HG02943 (cell line): ENCODE measurements around the gene ANXA11.
"Not testable (repeated sequence)": the region's sequence is repeated elsewhere in the genome, so short reads cannot be mapped to it uniquely, and the experiment has no call there.

ENCODE experiments used
- ATAC-seq: cut with Tn5 transposase; IDR thresholded peaks from one replicate; pipeline ENCODE4 v1.9.1; 2021; ENCODE audit warnings: mild to moderate bottlenecking, low read depth, moderate library complexity; ENCODE audit not compliant: unreplicated experiment

ANXA11 gene

GRCh38 chr10:80205477-80206276 is at the start of gene ANXA11:
ANXA11 (minus strand) TSS chr10:80205537; CDS start chr10:80172861, 32,676 bp downstream.
- peak; percentile 73 for ATAC-seq

GRCh38 chr10:80254726-80255125 is 49.4 kb upstream of the ANXA11 start:
- not testable (repeated sequence) for ATAC-seq

GRCh38 chr10:80253963-80254271 is 48.6 kb upstream of the ANXA11 start:
- peak; percentile 4 for ATAC-seq

GRCh38 chr10:80253266-80253962 is 48.1 kb upstream of the ANXA11 start:
- peak; percentile 67 for ATAC-seq

- ATAC-seq = no peak
Observed at GRCh38 chr10:80252296-80252887, 47.1 kb upstream of the ANXA11 start.

GRCh38 chr10:80251703-80252280 is 46.5 kb upstream of the ANXA11 start:
- not testable (repeated sequence) for ATAC-seq

GRCh38 chr10:80250399-80250798 is 45.1 kb upstream of the ANXA11 start:
- not testable (repeated sequence) for ATAC-seq

GRCh38 chr10:80249906-80250305 is 44.6 kb upstream of the ANXA11 start:
- not testable (repeated sequence) for ATAC-seq

- ATAC-seq = not testable (repeated sequence)
Observed at GRCh38 chr10:80247611-80248010, 42.3 kb upstream of the ANXA11 start.

GRCh38 chr10:80244371-80244770 is 39.0 kb upstream of the ANXA11 start:
- not testable (repeated sequence) for ATAC-seq

- not testable (repeated sequence) for ATAC-seq
Observed at GRCh38 chr10:80242341-80242740, 37.0 kb upstream of the ANXA11 start.

- not testable (repeated sequence) for ATAC-seq
Observed at GRCh38 chr10:80236457-80236856, 31.1 kb upstream of the ANXA11 start.

GRCh38 chr10:80234331-80235235 is 29.2 kb upstream of the ANXA11 start:
- peak; percentile 100 for ATAC-seq

GRCh38 chr10:80233871-80234270 is 28.5 kb upstream of the ANXA11 start:
- ATAC-seq = not testable (repeated sequence)

- ATAC-seq = peak; percentile 53
Observed at GRCh38 chr10:80226723-80227122, 21.4 kb upstream of the ANXA11 start.

- not testable (repeated sequence) for ATAC-seq
Observed at GRCh38 chr10:80223031-80223419, 17.7 kb upstream of the ANXA11 start.

GRCh38 chr10:80218878-80219277 is 13.5 kb upstream of the ANXA11 start:
- peak; percentile 64 for ATAC-seq

GRCh38 chr10:80214368-80214982 is 9.1 kb upstream of the ANXA11 start:
- not testable (repeated sequence) for ATAC-seq

GRCh38 chr10:80212535-80213115 is 7.3 kb upstream of the ANXA11 start:
- ATAC-seq = not testable (repeated sequence)
